HepG2 (cell line): ENCODE data around the gene TUBA4B. TPM values are rescaled to one million over a fixed set of nuclear protein-coding genes. Genes with fewer than 3 reads are reported as not detected.
A peak's percentile ranks its signal among the peaks of the same experiment; 100 is the strongest.

Experiments
- AHR ChIP-seq: IDR thresholded peaks from 2 replicates; pipeline ENCODE4 v1.6.1; 2018; ENCODE audit warnings: missing genetic modification reagents, missing compliant biosample characterization
- ARNTL ChIP-seq: sonication (generic); formaldehyde crosslinking; IDR thresholded peaks from 2 replicates; pipeline ENCODE4 v1.4.0; 2020; ENCODE audit warnings: mild to moderate bottlenecking, missing genetic modification reagents
- CENPX ChIP-seq: sonication (generic); formaldehyde crosslinking; IDR thresholded peaks from 2 replicates; pipeline ENCODE4 v1.9.0; 2021; ENCODE audit warnings: mild to moderate bottlenecking, missing genetic modification reagents, moderate library complexity
- MLLT10 ChIP-seq: sonication (generic); formaldehyde crosslinking; IDR thresholded peaks from 2 replicates; pipeline ENCODE4 v1.4.0; 2020; ENCODE audit warnings: missing genetic modification reagents
- NFE2 ChIP-seq: sonication (generic); formaldehyde crosslinking; IDR thresholded peaks from 2 replicates; pipeline ENCODE4 v1.4.0; 2020; ENCODE audit warnings: missing genetic modification reagents
- NFE2L2 ChIP-seq: fragments of 150-350 bp; IDR thresholded peaks from 2 replicates; pipeline ENCODE4 v1.6.1; 2014; ENCODE audit warnings: low read length
- NONO ChIP-seq, 2 experiments: fragments of 450-650 bp in 1 of 2; sonication (generic) in 1 of 2; formaldehyde crosslinking in 1 of 2; IDR thresholded peaks in 1 of 2; conservative IDR thresholded peaks in 1 of 2; 2 replicates each; pipeline versions ENCODE4 v1.6.1 to v1.8.0; 2017 to 2022; ENCODE audit warnings: mild to moderate bottlenecking in 1 of 2, missing genetic modification reagents in 1 of 2, moderate library complexity in 1 of 2
- PHB2 ChIP-seq: fragments of 450-650 bp; IDR thresholded peaks from 2 replicates; pipeline ENCODE4 v1.6.1; 2018; ENCODE audit not compliant: partially characterized antibody
- PRMT3 ChIP-seq: sonication (generic); formaldehyde crosslinking; IDR thresholded peaks from 2 replicates; pipeline ENCODE4 v1.8.1; 2022; ENCODE audit warnings: low read depth, mild to moderate bottlenecking, moderate library complexity, missing genetic modification reagents, borderline replicate concordance
- SSRP1 ChIP-seq: IDR thresholded peaks from 2 replicates; pipeline ENCODE4 v1.6.1; 2016; ENCODE audit warnings: control low read depth
- USF2 ChIP-seq, 2 experiments: sonication (generic) in 1 of 2; formaldehyde crosslinking in 1 of 2; IDR thresholded peaks; 2 replicates each; pipeline versions ENCODE4 v1.5.1 to v1.6.1; 2011 to 2020; ENCODE audit warnings: borderline replicate concordance in 1 of 2, low read depth in 1 of 2, low read length in 1 of 2, mild to moderate bottlenecking in 1 of 2, missing genetic modification reagents in 1 of 2, moderate library complexity in 1 of 2
- ZBTB20 ChIP-seq: sonication (generic); formaldehyde crosslinking; IDR thresholded peaks from 2 replicates; pipeline ENCODE4 v1.8.1; 2023; ENCODE audit warnings: missing genetic modification reagents, low read depth, mild to moderate bottlenecking, borderline replicate concordance
- ZBTB40 ChIP-seq, 2 experiments: fragments of 450-650 bp in 1 of 2; sonication (generic) in 1 of 2; formaldehyde crosslinking in 1 of 2; IDR thresholded peaks; 2 replicates each; pipeline versions ENCODE4 v1.6.1 to v1.8.0; 2016 to 2022; ENCODE audit warnings: antibody characterized with exemption in 1 of 2, mild to moderate bottlenecking in 1 of 2, missing genetic modification reagents in 1 of 2
- ZNF121 ChIP-seq: sonication (generic); formaldehyde crosslinking; IDR thresholded peaks from 2 replicates; pipeline ENCODE4 v1.5.0; 2020; ENCODE audit warnings: mild to moderate bottlenecking, missing genetic modification reagents
- ZNF552 ChIP-seq: sonication (generic); formaldehyde crosslinking; IDR thresholded peaks from 2 replicates; pipeline ENCODE4 v1.9.0; 2022; ENCODE audit warnings: missing genetic modification reagents, mild to moderate bottlenecking, borderline replicate concordance
- polyA plus RNA-seq, 8 experiments: library from polyadenylated mRNA; depleted of rRNA in 3 of 8; stranded (reverse) in 7 of 8; unstranded in 1 of 8; fragments of >200 nt; fragmentation: Illumina TruSeq in 4 of 8; extraction: Trizol in 4 of 8; gene quantifications; 2 replicates each; pipeline versions ENCODE4 v1.2.1 to v1.2.3, GENCODE V29; 2011 to 2016; ENCODE audit warnings: low read depth in 4 of 8, missing spikeins in 1 of 8, mixed read lengths in 1 of 8; ENCODE audit not compliant: insufficient read depth in 1 of 8
- total RNA-seq, 5 experiments: library from RNA; depleted of rRNA; stranded (reverse); fragments of >200 nt; fragmentation: Illumina TruSeq; extraction: Trizol; gene quantifications; 2 replicates each; pipeline ENCODE4 v1.2.3, GENCODE V29; 2016; ENCODE audit warnings: low read depth in 1 of 5

Gene TUBA4B
- total and polyA plus RNA-seq, 2 of the 13 experiments (the other 11 are each of a cell fraction or from before 2014, with no cell fraction given), result 0.18 to 0.22 TPM

GRCh38 chr2:219308142-219309101 is 55.4 kb downstream of the TUBA4B start (continued):
- TF ChIP-seq ZBTB40 (IDR thresholded peaks at IDR 0.05), result no peak
- TF ChIP-seq ZBTB40 (CRISPR knock-in tag; IDR thresholded peaks at IDR 0.05), result peak; percentile 85
- TF ChIP-seq PHB2, result no peak
- TF ChIP-seq PRMT3 (CRISPR knock-in tag), result peak; percentile 76; the same call in 1 of the 2 replicates
- TF ChIP-seq NFE2 (CRISPR knock-in tag), result peak; percentile 68
- 0 out of 2 replicates have a peak, but pooled peaks have one; percentile 43 for TF ChIP-seq ZNF121 (CRISPR knock-in tag)
- peak; percentile 59; the same call in 1 of the 2 replicates for TF ChIP-seq ZBTB20 (CRISPR knock-in tag)
- TF ChIP-seq CENPX, result no peak
- TF ChIP-seq ZNF552 (CRISPR knock-in tag), result peak; percentile 67; the same call in 1 of the 2 replicates
- TF ChIP-seq MLLT10 (CRISPR knock-in tag), result 0 out of 2 replicates have a peak, but pooled peaks have one; percentile 28
- TF ChIP-seq NFE2L2, result no peak
- peak; percentile 80 for TF ChIP-seq ARNTL (CRISPR knock-in tag)
- no peak for TF ChIP-seq NONO (IDR thresholded peaks at IDR 0.05)
- TF ChIP-seq NONO (CRISPR knock-in tag; conservative IDR thresholded peaks at IDR 0.05), result peak; percentile 62
- peak; percentile 99 for TF ChIP-seq AHR (CRISPR knock-in tag)
- TF ChIP-seq USF2 (IDR thresholded peaks at IDR 0.05; ENCODE audit: low read depth, low read length), result no peak
- TF ChIP-seq USF2 (CRISPR knock-in tag; IDR thresholded peaks at IDR 0.05; ENCODE audit: borderline replicate concordance), result no peak
- TF ChIP-seq SSRP1 (CRISPR knock-in tag), result no peak
